NCI-H82 treated with DMSO at 0.1 percent for 48 hours (cell line): ENCODE data around the gene FILIP1.

Experiments
- DNase-seq: peaks from one replicate; lab custom pipeline; 2025; ENCODE audit not compliant: unreplicated experiment; lab: John Stamatoyannopoulos, UW

Gene FILIP1

DNA sequence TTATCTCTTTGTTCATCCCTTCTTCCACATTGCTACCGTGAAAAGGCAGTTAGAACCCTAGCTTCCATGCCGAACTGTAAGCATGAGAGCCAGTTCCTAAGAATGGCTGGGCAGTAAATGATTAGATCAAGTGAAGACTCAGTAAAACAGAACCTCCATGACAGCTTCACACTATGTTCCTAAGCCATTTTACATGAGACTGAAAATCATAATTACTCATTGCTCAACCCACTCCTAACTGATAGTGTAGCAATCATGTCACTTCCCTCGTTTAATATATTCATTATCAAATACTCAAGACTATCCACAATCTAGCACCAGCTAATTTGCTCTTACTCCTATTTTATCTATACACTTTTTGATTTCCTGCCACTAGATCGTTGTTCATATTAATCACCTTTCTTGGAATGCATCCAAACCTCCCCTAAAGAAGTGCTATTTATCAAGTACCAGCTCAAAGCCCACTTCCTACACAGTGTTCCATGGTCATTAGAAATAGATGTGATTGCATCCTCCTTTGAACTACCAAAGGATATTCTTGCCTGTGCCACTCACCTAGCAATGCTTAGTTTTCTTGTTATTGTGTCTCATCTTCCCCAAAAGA, 215.0 kb downstream of the FILIP1 start:
- no peak for DNase-seq

- no peak for DNase-seq
Observed at GRCh38 chr6:75275067-75275466, 218.5 kb downstream of the FILIP1 start.

GRCh38 chr6:75273009-75273408, 220.6 kb downstream of the FILIP1 start:
- DNase-seq = no peak

- DNase-seq = no peak
Observed at GRCh38 chr6:75272145-75272840, 221.3 kb downstream of the FILIP1 start.

GRCh38 chr6:75268988-75269354, 224.6 kb downstream of the FILIP1 start:
- DNase-seq = no peak

DNA sequence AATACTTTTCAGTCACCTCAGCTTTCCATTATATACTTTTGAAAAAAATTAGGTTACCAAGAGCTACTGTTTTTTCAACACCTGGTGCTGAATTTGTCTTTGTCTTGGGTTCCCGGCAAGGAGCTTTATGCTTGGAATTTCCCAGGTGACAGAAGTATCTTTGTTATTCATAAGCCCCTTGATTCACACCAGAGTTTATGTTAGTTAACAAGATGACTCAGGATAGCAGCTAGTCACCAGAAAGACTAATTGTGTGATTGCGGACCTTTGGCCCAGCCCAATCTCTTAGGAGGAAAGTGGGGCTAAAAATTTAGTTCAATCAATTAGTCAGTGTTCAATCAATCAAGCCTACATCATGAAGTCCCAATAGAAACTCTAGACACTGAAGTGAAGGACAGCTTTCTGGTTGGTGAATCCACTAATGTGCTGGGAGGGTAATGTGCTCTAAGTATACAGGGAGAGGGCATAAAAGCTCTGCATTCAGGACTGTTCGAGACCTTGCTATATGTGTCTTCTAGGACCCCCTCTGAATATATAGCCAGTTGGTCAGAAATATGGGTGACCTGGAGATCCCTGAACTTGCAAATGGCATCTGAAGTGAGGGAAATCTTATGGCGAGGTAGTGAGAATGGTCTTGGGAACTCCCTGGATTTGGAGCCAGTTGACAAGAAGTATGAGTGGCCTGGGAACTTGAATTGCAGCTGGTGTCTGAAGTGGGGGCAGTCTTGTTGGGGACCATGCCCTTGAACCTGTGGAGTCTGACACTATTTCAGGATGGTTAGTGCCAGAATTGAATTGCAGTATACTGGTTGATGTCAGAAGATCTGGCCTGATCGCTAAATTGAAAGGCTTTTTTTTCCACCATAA, 225.2 kb downstream of the FILIP1 start:
- no peak for DNase-seq

DNA sequence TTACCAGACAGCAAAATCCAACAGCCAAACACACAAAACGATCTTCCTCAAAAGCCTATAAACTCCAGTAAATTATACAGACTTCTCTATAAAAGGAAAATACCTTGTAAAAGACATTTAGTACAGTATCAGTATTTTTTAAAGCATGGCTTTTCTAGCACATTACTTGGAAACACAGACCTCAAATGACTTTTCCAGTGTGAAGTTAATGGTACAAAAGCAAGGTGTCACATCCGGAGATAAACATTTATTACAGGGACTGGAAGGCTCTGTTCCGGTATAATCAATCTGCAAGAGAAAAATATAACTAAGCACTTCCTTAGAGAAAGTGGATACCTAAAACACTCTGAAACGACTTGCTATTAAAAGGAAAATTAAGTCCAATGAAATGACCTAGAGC, 226.1 kb downstream of the FILIP1 start:
- DNase-seq = no peak

DNA sequence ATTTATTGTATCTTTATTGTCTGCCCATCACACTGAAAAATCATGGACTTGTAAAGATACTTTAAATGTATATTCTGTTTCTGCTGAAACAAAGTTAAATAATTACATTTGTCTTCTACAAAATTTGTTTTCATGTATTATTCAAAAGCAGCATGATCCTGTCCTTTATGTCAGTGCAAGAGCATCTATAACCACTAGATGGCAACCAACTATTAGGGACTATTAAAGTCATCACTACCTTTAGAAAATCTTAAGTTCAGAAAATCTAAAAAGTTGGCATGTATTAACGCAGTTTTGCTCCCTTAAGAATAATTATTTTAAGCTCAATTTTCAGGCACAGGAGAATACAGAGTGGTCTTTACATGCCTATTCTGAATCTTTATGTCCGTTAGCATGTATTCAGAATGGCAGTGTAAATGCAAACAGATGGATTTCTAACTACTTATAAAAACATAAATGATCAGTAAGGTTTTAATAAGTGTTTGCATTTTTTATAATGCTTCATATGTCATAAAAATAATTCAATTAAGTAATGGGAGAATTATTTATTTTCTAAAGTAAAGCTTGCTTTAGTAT, 226.8 kb downstream of the FILIP1 start:
- DNase-seq = peak; percentile 4

GRCh38 chr6:75263401-75263750, 230.2 kb downstream of the FILIP1 start:
- no peak for DNase-seq

DNA sequence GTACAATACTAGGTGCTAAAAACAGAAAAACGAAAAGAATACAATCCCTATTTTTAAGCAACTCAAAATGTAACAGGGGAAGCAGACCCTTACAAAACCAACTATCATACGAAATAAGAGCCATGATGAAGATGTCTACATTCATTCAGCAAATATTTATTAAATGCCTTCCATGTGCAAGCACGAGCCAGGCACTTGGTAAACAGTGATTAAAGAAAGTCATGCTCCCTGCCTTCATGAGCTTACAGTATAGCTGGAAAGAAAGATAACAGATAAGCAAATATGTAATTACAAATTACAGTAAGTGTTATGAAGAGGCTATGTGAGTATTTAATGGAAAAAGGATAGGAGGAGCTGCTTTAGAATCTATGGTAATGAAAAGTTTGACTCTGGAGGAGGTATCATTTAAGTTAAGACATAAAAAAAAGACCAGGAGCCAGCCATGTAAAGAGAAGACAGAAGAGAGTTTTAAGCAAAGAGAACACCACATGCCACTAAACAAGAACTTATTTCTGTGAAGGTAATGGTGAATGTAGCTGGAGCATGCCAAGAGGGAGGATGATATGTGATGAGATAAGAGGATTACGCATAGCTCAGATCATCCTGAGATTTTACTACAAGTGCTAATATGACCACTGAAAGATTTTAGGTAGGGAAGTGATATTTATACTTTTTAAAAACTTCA, 230.7 kb downstream of the FILIP1 start:
- no peak for DNase-seq

GRCh38 chr6:75261299-75261698, 232.3 kb downstream of the FILIP1 start:
- no peak for DNase-seq

GRCh38 chr6:75257343-75258087, 236.1 kb downstream of the FILIP1 start:
- no peak for DNase-seq

- DNase-seq = no peak
Observed at GRCh38 chr6:75250552-75250951, 243.0 kb downstream of the FILIP1 start.

GRCh38 chr6:75249837-75250236, 243.8 kb downstream of the FILIP1 start:
- no peak for DNase-seq

DNA sequence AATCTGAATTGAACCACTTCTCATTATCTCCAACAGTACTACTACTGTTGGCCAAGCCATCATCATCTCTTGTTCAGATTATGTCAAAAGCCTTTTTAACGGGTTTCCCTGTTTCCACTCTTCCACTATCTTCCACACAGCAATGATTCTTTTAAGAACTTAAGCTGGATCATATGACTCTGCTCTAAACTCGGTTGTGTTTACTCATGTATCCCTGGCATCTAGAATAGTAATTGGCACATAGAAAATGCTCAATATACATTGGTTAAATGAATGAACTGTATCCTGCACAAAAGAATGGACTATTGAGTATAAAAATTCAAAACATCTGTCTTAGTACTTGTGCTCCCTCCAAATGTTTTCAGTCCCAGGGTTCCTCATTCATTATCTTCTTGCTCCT, 247.2 kb downstream of the FILIP1 start:
- DNase-seq = peak; percentile 20

GRCh38 chr6:75244063-75244584, 249.5 kb downstream of the FILIP1 start:
- DNase-seq = no peak

DNA sequence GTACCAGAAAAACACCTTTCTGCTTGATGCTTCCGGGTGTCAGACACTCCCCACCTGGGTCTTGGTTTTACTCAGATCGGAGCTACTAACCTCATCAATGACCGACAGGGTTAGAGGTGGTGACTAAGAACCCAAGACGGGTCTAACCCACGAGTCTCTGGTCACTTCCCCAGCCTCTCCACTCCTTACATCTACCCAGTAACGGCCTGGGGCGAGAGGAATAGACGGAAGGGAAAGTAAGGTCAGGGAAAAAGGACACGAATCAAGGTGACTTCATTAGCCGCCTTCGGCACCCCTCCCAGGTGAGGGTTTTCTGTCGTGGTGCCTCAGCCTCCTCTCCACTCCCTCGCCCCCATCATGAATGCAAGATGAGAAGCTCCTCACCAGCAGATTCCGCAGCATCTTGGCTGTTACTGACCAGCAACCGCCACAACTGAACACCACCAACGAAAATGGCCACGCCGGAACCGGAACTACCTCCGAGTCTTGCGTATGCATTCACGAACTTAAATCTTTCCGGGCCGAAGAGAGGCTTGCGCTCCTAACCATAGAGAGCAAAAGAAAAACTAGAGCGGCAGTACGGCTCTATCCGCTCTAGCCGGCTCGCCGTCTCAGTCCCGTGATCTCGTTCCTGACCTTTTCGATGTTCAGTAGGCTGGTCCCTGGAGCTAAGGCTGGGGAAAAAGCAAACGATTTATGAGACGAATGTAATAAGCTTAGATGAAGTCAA, 250.1 kb downstream of the FILIP1 start, which contains the start of gene COX7A2:
COX7A2 (minus strand) TSS at position 469 of the 730 bp plus-strand sequence; CDS start at position 402, 67 bp downstream.
- DNase-seq = peak; percentile 94
